Panc1 (cell line): ENCODE measurements around the gene ATXN1. TPM values are rescaled to one million over a fixed set of nuclear protein-coding genes. Genes with fewer than 3 reads are reported as not detected.

Experiments
- ATAC-seq: fragments of 200-7000 bp; cut with Tn5 transposase; 2 replicates; pipeline ENCODE4 v1.9.1; 2020; ENCODE audit warnings: mild to moderate bottlenecking, moderate library complexity
- BruUV-seq: library from RNA; stranded (reverse); fragments of 400-500 nt; replicated peaks from 2 replicates; lab custom pipeline; 2021; lab: Mats Ljungman, UMichigan
- CTCF ChIA-PET: fragments of 300-600 bp; sonication (Branson Sonifier 250); formaldehyde crosslinking; loops from one replicate; lab custom pipeline; 2022; ENCODE audit warnings: antibody characterized with exemption; lab: Charles Lee
- POLR2A ChIA-PET: fragments of 300-600 bp; sonication (Branson Sonifier 250); formaldehyde crosslinking; loops from one replicate; lab custom pipeline; 2022; ENCODE audit warnings: antibody characterized with exemption; lab: Charles Lee
- DNase-seq: peaks from one replicate; pipeline ENCODE4 v3.0.0-alpha.2; 2010; ENCODE audit warnings: low read depth, low spot score
- H3K27ac ChIP-seq: 2 replicates; pipeline ENCODE4 v1.5.1; 2011; ENCODE audit warnings: mild to moderate bottlenecking, low read length, inconsistent platforms
- H3K27me3 ChIP-seq: fragments of 200-500 bp; sonication (Bioruptor generic); 2 replicates; pipeline ENCODE4 v1.6.0; 2014; ENCODE audit warnings: low read length, inconsistent platforms; ENCODE audit not compliant: control insufficient read depth, insufficient read depth
- H3K36me3 ChIP-seq: fragments of 200-500 bp; sonication (Bioruptor generic); 2 replicates; pipeline ENCODE4 v1.5.1; 2014; ENCODE audit warnings: inconsistent platforms, mild to moderate bottlenecking, low read length, moderate library complexity; ENCODE audit not compliant: control insufficient read depth, insufficient read depth
- H3K4me1 ChIP-seq: 2 replicates; pipeline ENCODE4 v1.5.1; 2011; ENCODE audit warnings: inconsistent platforms, mild to moderate bottlenecking, low read length, moderate library complexity; ENCODE audit not compliant: control insufficient read depth, insufficient read depth
- H3K4me3 ChIP-seq, 2 experiments: 2 replicates each; pipeline ENCODE4 v1.5.1; 2011 to 2012; ENCODE audit warnings: low read depth in 2 of 2, low read length in 2 of 2, mild to moderate bottlenecking in 2 of 2, inconsistent platforms in 1 of 2, moderate library complexity in 1 of 2
- H3K9me3 ChIP-seq: fragments of 200-500 bp; sonication (Bioruptor generic); 2 replicates; pipeline ENCODE4 v1.5.1; 2014; ENCODE audit warnings: low read depth, mild to moderate bottlenecking, inconsistent platforms, low read length, moderate library complexity; ENCODE audit not compliant: control insufficient read depth, insufficient read depth
- POLR2AphosphoS5 ChIP-seq: IDR thresholded peaks from 2 replicates; pipeline ENCODE4 v1.6.1; 2012; ENCODE audit warnings: mild to moderate bottlenecking, low read depth, low read length, moderate library complexity
- SIN3A ChIP-seq: IDR thresholded peaks from 2 replicates; pipeline ENCODE4 v1.6.1; 2012; ENCODE audit warnings: low read depth, mild to moderate bottlenecking, low read length, moderate library complexity, borderline replicate concordance; ENCODE audit not compliant: insufficient read depth
- TCF7L2 ChIP-seq: IDR thresholded peaks from 2 replicates; pipeline ENCODE4 v1.6.1; 2011; ENCODE audit warnings: mild to moderate bottlenecking, low read depth, low read length, inconsistent platforms
- in situ Hi-C: cut with HindIII; loops from 2 replicates; pipeline ENCODE4 v1.10.0; 2016; ENCODE audit warnings: low sequenced_read_pairs, low pct_unique_long_range_greater_than_20kb
- intact Hi-C: fragments of 100-400 bp; cut with micrococcal nuclease; formaldehyde crosslinking; loops from one replicate; pipeline ENCODE4 v1.10.0; 2022; ENCODE audit not compliant: unreplicated experiment
- total RNA-seq: library from RNA; stranded (reverse); gene quantifications from one replicate; pipeline ENCODE4 v1.2.1, GENCODE V29; 2021; ENCODE audit not compliant: unreplicated experiment
- TF ChIP-seq, protein P1 (sequence below), 2 experiments: IDR thresholded peaks; 2 replicates each; pipeline ENCODE4 v1.6.1; 2011 to 2012; ENCODE audit warnings: low read depth in 2 of 2, control low read depth in 1 of 2, low read length in 1 of 2, mild to moderate bottlenecking in 1 of 2, moderate library complexity in 1 of 2; ENCODE audit not compliant: insufficient read depth in 1 of 2
- TF ChIP-seq, protein P2 (sequence below): fragments of 450-650 bp; IDR thresholded peaks from 2 replicates; pipeline ENCODE4 v1.5.1; 2017; ENCODE audit warnings: mild to moderate bottlenecking

Gene ATXN1
- total RNA-seq, 1 experiment from 2014 or later, result 67.1 TPM

DNA sequence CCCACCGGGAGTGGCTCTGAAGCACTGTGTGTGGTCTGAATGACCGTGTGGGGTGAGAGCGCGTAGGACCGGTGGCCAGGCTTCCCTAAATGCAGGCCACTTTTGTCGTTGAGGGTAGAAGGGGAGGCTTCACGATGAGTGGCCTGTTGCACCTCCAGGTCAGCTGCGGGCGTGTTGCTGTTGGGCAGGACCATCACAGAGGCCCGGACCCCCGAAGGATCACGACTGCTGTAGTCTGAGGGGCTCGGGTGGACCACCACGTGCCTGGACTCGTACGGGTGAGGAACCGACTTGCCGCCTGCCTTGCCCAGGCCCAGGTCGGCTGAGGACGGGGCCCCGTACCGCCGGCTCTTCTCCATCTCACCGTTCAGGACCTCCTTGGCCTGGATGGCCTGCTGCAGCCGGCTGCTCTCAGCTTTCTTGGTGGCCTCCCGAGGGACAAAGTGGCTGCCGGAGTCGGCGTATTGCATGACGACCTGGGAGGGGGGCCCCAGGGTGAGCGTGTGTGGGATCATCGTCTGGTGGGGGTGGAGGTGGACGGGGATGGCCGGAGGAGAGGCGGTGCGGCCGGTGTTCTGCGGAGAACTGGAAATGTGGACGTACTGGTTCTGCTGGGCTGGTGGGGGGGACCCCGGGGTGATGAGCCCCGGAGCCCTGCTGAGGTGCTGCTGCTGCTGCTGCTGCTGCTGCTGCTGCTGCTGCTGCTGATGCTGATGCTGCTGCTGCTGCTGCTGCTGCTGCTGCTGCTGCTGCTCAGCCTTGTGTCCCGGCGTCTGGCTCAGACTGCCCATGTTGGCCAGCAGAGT lies 434.1 kb downstream of the ATXN1 start:
- H3K27ac ChIP-seq, result no peak overlapping the region
- POLR2A ChIA-PET, result no interaction called here
- no peaks in the 10 kb centered on the region for H3K9me3 ChIP-seq
- TF ChIP-seq TCF7L2, result no peak
- no peak for TF ChIP-seq POLR2AphosphoS5
- no peak for TF ChIP-seq SIN3A
- TF ChIP-seq, protein P1, sequence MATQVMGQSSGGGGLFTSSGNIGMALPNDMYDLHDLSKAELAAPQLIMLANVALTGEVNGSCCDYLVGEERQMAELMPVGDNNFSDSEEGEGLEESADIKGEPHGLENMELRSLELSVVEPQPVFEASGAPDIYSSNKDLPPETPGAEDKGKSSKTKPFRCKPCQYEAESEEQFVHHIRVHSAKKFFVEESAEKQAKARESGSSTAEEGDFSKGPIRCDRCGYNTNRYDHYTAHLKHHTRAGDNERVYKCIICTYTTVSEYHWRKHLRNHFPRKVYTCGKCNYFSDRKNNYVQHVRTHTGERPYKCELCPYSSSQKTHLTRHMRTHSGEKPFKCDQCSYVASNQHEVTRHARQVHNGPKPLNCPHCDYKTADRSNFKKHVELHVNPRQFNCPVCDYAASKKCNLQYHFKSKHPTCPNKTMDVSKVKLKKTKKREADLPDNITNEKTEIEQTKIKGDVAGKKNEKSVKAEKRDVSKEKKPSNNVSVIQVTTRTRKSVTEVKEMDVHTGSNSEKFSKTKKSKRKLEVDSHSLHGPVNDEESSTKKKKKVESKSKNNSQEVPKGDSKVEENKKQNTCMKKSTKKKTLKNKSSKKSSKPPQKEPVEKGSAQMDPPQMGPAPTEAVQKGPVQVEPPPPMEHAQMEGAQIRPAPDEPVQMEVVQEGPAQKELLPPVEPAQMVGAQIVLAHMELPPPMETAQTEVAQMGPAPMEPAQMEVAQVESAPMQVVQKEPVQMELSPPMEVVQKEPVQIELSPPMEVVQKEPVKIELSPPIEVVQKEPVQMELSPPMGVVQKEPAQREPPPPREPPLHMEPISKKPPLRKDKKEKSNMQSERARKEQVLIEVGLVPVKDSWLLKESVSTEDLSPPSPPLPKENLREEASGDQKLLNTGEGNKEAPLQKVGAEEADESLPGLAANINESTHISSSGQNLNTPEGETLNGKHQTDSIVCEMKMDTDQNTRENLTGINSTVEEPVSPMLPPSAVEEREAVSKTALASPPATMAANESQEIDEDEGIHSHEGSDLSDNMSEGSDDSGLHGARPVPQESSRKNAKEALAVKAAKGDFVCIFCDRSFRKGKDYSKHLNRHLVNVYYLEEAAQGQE (IDR thresholded peaks at IDR 0.05; ENCODE audit: insufficient read depth in 1 of 2, low read depth in 2 of 2, low read length in 1 of 2), result no peak
- TF ChIP-seq, protein P2, sequence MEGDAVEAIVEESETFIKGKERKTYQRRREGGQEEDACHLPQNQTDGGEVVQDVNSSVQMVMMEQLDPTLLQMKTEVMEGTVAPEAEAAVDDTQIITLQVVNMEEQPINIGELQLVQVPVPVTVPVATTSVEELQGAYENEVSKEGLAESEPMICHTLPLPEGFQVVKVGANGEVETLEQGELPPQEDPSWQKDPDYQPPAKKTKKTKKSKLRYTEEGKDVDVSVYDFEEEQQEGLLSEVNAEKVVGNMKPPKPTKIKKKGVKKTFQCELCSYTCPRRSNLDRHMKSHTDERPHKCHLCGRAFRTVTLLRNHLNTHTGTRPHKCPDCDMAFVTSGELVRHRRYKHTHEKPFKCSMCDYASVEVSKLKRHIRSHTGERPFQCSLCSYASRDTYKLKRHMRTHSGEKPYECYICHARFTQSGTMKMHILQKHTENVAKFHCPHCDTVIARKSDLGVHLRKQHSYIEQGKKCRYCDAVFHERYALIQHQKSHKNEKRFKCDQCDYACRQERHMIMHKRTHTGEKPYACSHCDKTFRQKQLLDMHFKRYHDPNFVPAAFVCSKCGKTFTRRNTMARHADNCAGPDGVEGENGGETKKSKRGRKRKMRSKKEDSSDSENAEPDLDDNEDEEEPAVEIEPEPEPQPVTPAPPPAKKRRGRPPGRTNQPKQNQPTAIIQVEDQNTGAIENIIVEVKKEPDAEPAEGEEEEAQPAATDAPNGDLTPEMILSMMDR, result no peak
- BruUV-seq, result no TSS peak
- no peak for ATAC-seq
- intact Hi-C loops (no loop called here), in situ Hi-C loops (no loop called here)
- no peaks in the 10 kb centered on the region for H3K27me3 ChIP-seq
- H3K36me3 ChIP-seq, result no peaks in the 10 kb centered on the region
- DNase-seq, result no peak
- peaks cover 8% of the 10 kb centered on the region for H3K4me1 ChIP-seq
- H3K4me3 ChIP-seq, result no peak overlapping the region
- CTCF ChIA-PET, result no interaction called here

DNA sequence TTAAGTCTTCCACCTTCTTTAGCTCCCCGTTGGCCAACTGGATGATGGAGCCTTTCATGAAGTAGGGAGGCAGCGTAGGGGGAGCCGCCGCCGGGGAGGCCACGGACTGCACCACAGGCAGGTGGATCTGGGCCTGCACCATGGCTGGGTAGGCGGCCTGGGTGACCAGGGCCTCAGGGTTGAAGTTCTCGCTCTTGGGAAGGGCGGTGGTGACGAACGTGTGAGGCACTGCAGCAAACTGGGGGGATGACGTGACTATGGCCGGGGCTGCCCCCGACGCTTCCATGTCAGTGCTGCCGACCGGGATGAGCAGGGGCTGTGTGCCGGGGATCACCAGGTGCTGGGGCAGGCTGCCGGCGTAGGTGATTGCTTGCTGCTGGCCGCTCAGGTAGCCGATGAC lies 434.7 kb downstream of the ATXN1 start:
- BruUV-seq, result no TSS peak
- H3K27ac ChIP-seq, result no peak overlapping the region
- DNase-seq (no peak), ATAC-seq (no peak)
- no peak overlapping the region for H3K4me3 ChIP-seq
- CTCF ChIA-PET, result no interaction called here
- H3K36me3 ChIP-seq, result no peaks in the 10 kb centered on the region
- no peaks in the 10 kb centered on the region for H3K9me3 ChIP-seq
- intact Hi-C loops, result no loop called here
- H3K27me3 ChIP-seq, result no peaks in the 10 kb centered on the region
- TF ChIP-seq, protein P1 (IDR thresholded peaks at IDR 0.05; ENCODE audit: insufficient read depth in 1 of 2, low read depth in 2 of 2, low read length in 1 of 2), result no peak
- TF ChIP-seq SIN3A, result no peak
- in situ Hi-C loops, result no loop called here
- H3K4me1 ChIP-seq, result peaks cover 2% of the 10 kb centered on the region
- POLR2A ChIA-PET, result no interaction called here
